Non-pigmented ciliary epithelial cell (primary cell): ENCODE data around the gene TRABD2A.
"Not testable (repeated sequence)": the region's sequence is repeated elsewhere in the genome, so short reads cannot be mapped to it uniquely, and the experiment has no call there.

Experiments
- DNase-seq: peaks from one replicate; pipeline ENCODE4 v3.0.0-alpha.2; 2010; ENCODE audit warnings: low read depth

TRABD2A gene

DNA sequence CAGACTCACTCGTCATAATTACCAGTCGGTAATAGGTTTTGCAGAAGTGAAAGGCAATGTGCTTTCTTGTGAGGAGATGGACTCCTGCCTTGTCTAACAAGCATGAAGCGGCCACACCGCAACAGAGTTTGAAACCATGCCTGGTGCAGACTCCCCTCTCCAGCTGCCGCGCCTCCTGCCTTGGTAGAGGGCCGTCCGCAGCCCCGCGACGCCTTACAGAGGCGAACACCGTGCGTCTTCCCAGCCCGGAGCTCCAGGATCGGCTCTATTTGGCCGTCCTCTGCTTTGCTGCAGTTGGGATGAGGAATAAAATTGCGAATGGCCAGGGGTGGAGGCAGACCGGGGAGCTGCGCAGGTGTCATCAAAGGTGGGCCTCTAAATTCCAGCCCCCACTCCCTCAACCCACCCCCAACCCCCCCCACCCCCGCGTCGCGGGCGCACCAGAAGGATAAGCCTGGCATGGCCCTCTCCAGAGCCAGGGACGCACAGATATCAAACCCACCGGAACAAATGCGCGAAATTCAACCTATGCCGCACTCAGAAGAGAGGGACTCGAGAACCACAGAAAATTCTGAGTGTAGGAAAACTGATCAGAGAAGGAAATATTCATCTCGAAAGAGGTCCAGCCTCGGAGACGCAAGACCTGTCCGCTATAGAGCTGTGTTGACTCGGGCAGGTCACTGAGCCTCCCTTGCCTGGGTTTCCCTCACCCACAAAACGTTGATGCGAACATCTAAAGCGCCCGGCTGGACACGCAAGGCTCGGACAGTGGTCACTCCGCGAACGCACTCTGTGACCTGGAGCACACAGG is 1.1 kb downstream of the TRABD2A start:
- DNase-seq: no peak

DNA sequence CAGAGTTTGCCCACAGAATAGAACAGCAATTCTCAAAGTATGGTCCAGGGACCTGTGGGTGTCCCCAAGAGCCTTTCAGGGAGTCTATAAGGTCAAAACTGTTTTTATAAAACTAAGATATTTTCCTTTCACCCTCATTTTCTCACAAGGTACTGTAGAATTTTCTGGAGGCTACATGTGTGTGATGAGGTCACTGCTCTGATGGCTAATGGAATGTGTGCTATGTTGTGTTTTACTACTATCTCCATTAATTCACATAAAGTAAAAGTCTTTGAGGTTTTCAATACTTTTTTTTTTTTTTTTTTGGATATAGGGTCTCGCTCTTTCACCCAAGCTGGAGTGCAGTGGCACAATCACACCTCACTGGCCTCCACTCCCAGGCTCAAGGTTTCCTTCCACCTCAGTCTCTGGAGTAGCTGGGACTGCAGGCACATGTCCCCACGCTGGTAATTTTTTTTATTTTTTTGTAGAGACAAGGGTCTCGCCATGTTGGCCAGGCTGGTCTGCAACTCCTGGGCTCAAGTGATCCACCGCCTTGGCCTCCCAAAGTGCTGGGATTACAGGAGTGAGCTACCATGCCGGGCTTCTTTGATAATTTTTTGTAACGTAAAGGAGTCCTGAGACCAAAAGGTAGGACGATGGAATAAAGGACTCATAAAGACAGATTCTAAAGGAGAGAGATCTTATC is 1.8 kb downstream of the TRABD2A start:
- DNase-seq: no peak

- no peak for DNase-seq
Measured at GRCh38 chr2:84878459-84878858, 2.4 kb downstream of the TRABD2A start.

DNA sequence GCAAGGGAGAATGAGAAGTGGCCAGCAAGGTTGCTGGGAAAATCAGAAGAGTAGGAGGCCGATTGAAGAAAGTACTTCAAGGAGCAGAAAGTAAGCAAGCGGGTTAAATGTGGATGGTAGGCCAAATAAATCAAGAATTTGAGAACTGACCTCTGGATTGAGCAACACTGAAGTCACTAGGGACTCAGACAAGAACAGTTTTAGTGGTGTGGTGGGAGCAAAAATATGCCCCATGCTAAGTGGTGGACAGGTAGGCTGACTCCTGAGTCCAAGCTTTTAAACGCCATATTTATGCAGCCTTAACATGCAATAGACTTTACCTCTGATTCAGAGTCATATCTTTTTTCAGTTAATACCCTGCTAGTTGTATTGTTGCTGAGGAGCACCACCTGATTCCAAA is 4.5 kb downstream of the TRABD2A start:
- no peak for DNase-seq

DNA sequence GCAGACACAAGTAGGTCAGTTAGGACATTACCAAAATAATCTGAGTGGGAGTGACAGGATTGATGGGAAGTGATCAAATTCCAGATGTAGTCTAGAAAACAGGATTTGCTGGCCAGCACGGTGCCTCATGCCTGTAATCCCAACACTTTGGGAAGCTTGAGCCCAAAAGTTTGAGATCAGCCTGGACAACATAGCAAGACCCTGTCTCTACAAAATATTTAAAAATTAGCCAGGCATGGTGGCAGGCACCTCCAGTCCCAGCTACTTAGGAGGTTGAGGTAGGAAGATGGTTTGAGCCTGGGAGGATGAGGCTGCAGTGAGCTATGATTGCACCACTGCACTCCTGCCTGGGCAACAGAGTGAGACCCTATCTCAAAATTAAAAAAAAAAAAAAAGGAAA is 5.3 kb downstream of the TRABD2A start:
- not testable (repeated sequence) for DNase-seq

DNA sequence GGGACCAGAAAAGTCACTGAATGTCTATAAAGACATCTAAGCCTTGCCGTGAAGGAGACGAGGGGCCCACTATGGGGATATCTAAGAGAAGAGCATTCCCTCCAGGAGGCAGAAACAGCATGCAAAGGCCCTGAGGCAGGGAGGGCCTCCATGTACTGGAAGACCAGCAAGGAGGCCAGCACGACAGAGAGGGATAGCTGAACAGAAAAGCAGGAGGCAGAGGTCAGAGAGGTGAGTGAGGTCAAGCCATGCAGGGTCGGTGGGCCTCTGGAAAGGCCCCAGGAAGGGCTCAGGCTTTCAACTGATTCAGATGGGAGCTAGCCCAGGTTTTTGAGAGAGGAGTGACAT is 5.7 kb downstream of the TRABD2A start:
- no peak for DNase-seq

DNA sequence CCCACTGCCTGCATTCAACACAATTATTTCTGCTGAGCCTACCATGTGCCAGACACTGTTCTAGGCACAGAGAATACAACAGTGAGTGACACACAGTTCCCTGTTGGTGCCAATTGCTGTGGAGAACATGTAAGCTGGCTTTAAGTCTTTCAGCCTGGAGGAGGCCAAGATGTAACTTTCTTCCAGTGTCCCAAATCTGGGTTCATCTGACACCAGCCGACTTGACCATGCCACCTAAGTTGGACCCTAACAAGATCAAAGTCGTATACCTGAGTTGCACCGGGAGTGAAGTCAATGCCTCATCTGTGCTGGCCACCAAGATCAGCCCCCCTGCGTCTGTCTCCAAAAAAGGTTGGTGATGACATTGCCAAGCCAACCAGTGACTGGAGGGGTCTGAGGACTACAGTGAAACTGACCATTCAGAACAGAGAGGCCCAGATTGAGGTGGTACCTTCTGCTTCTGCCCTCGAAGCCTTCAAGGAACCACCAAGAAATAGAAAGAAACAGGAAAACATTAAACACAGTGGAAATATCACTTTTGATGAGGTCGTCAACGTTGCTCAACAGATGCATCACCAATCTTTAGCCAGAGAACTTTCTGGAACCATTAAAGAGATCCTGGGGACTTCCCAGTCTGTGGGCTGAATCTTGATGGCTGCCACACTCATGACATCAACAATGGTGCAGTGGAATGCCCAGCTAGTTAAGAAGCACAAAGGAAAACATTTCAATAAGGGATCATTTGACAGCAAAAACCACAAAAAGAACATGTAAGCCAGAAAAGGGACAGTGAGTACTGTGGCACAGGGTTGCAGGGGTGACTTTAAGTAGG is 6.3 kb downstream of the TRABD2A start:
- DNase-seq: peak; percentile 28

DNA sequence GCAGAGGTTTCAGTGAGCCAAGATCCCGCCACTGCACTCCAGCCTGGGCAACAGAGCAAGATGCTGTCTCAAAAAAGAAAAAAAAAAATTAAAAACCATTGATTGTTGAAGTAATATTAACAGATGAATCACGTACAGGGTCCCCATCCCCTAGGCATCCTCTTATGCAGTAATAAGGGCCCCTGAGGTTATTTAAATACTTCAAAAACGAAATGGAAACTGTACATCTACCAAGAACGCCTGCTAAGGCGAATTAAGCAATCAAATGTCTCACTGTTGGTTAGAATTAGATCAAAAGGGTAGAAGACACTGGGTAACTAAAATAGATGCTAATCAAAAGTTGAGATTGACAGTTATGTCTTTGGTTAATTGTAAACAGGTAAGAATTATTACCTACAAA is 7.5 kb downstream of the TRABD2A start:
- DNase-seq: no peak

GRCh38 chr2:84872691-84873090 is 8.2 kb downstream of the TRABD2A start:
- not testable (repeated sequence) for DNase-seq

- no peak for DNase-seq
Measured at GRCh38 chr2:84870306-84870705, 10.6 kb downstream of the TRABD2A start.

DNA sequence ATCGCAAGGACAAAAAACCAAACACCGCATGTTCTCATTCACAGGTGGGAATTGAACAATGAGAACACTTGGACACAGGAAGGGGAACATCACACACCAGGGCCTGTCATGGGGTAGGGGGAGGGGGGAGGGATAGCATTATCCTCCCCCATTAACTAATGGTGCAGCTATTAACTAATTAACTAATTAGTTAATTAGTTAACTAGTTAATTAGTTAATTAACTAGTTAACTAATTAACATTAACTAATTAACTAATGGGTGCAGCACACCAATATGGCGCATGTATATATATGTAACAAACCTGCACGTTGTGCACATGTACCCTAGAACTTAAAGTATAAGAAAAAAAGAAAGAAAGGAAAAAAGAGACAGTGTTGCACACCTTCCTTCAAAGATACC is 12.6 kb downstream of the TRABD2A start:
- not testable (repeated sequence) for DNase-seq

DNA sequence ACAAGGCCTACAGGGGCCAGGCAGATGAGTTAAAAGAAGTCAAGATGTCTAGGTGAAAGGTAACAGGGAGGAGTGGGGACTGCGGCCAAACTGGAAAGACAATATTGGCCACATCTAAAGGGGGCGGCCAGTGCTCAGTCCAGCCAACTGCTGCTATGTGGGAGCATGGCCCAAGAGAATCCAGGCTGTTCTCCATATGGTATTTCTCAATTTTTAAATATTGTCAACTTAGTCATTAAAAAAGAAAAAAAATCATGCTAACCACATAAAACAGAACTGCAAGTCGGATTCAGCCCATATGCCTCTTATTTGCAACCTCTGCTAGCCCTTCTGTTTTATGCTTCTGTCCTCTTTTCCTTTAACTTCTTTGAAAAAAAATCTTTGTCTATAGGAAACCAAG is 14.8 kb downstream of the TRABD2A start:
- no peak for DNase-seq

GRCh38 chr2:84865181-84865783 is 15.6 kb downstream of the TRABD2A start:
- no peak for DNase-seq

DNA sequence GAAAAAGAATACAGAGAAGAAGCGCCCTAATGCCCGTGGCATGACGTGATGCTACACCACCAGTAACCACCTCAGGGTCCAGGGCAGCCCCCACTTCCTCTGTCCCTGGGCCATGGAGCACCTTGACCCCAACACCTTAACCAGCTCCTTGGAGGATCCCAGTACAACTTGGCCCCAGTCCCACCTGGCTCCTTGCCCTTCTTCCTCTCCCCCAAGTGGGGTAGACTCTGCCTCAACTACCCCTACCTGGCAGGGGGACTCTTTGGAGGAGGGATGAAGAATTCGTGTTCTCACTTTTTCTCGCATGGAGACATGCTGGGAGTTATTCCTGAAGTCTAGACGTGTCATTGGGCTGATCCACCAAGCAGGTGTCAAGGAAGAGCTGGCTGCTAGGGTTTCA is 18.9 kb downstream of the TRABD2A start:
- no peak for DNase-seq

- no peak for DNase-seq
Measured at GRCh38 chr2:84861539-84861938, 19.3 kb downstream of the TRABD2A start.

DNA sequence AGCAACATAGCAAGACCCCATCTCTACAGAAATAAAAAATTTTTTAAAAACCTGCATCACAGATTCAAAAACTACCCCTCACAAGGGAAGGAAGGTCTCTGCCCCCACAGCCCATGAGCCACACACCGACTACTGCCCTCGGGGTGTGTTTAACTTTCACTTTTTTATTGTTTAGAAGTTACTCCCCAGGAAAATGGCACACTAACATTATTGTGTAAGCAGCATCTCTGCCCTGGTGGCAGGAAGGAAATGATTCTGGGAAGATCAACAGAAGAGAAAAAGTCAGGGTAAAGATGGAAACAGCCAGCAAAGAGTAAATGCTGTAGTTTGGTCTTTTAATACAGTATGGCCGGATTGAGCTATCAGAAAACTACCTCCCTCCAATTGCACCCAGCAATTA is 21.9 kb downstream of the TRABD2A start:
- DNase-seq: no peak

- no peak for DNase-seq
Measured at GRCh38 chr2:84858123-84858522, 22.8 kb downstream of the TRABD2A start.

GRCh38 chr2:84857566-84857965 is 23.3 kb downstream of the TRABD2A start:
- DNase-seq: no peak

DNA sequence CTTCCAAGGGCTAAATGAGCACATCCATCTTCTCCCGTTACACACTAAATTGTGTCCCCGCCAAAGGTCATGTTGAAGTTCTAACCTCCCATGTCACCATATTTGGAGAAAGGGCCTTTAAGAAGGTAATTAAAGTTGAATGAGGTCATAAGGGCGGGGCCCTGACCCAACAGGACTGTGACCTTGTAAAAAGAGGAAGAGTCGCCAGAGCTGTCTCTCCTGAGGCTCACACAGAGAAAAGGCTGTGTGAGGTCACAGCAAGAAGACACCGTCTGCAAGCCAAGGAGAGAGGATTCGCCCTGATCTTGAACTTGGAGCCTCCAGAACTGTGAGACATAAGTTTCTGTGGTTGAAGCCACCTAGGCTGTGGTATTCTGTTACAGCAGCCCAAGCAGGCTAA is 24.1 kb downstream of the TRABD2A start:
- no peak for DNase-seq

DNA sequence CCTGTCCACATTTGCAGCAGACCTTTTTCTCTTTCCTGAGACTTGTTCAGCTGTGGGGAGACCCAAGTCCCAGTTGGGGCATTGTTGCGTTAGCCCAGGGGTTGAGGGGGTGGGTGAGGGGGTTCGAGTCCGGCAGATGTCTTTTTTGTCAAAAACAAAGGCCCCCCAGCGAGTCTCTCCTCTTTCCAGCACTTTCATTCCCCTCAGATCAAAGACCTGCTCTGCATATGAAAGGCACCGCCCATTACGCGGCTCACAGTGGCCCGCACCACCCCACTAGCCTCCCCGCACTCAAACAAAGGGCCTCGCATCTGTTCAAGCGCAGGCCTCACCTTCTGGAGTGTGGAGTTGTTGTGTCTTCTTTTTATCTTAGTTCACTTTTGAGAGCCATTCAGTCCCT is 25.2 kb downstream of the TRABD2A start:
- DNase-seq: no peak

DNA sequence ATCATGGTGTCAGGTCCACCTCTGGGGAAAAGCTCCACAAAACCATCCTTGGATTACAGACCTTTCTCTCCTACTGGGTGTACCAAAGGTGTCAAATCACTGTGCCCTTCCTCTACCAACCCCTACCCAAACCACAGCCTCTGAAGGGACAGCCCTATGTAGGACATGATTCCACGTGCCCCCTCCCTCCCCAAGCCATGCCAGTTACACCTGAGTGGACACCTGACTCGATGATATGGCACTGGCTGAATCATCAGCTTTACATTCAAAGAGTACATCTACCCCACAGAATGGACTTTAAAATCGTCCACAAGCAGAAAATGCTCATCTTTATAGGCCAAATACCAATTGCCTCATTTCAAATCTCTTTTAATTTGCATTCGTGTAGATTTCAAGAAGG is 26.0 kb downstream of the TRABD2A start:
- no peak for DNase-seq

- DNase-seq: no peak
Measured at GRCh38 chr2:84851876-84852275, 29.0 kb downstream of the TRABD2A start.

DNA sequence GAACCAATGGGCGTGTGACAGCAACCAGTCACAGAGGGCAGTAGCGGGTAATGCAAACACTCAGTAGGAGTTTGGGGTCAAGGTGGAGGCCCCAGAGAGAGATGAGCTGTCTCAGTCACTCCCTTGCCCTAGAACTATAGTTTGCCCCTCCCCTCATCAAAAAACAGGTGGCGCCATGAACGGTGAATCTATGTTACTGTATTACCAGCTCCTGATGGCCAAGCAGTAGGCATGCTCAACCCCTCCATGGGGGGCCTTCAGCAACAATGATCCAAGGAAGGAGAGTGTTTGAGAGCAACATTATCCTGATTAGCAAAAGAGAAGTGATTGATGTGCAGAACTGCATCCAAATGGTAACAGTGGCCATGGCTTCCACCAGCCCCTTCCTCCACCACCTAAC is 30.4 kb downstream of the TRABD2A start:
- no peak for DNase-seq
